PC-9 (cell line): ENCODE measurements around the gene CDADC1. TPM values are rescaled to one million over a fixed set of nuclear protein-coding genes. Genes with fewer than 3 reads are reported as not detected.

Source experiments
- BruUV-seq: library from RNA; stranded (reverse); fragments of 400-500 nt; replicated peaks from 2 replicates; lab custom pipeline; 2021; lab: Mats Ljungman, UMichigan
- CTCF ChIA-PET: fragments of 300-600 bp; sonication (Branson Sonifier 250); formaldehyde crosslinking; loops from one replicate; lab custom pipeline; 2022; ENCODE audit warnings: antibody characterized with exemption; lab: Charles Lee
- POLR2A ChIA-PET: fragments of 300-600 bp; sonication (Branson Sonifier 250); formaldehyde crosslinking; loops from one replicate; lab custom pipeline; 2022; ENCODE audit warnings: antibody characterized with exemption; ENCODE audit not compliant: unreplicated experiment; lab: Charles Lee
- DNase-seq, 2 experiments: peaks; one replicate each; pipeline versions ENCODE4 v3.0.0 to v3.0.0-alpha.2; 2015 to 2022; ENCODE audit warnings: mixed read lengths in 1 of 2
- H2AFZ ChIP-seq: fragments of 200-600 bp; sonication (generic); 2 replicates; pipeline ENCODE4 v1.8.1; 2017; ENCODE audit warnings: antibody characterized with exemption
- H3F3A ChIP-seq: fragments of 200-600 bp; sonication (generic); 2 replicates; pipeline ENCODE4 v1.8.1; 2017; ENCODE audit warnings: antibody characterized with exemption, mild to moderate bottlenecking, low read depth; ENCODE audit not compliant: insufficient read depth
- H3K27ac ChIP-seq: fragments of 200-600 bp; sonication (generic); 2 replicates; pipeline ENCODE4 v1.6.1; 2016; ENCODE audit warnings: mixed run types
- H3K27me3 ChIP-seq: fragments of 200-600 bp; sonication (generic); 2 replicates; pipeline ENCODE4 v1.6.1; 2016; ENCODE audit warnings: low read depth, mixed run types; ENCODE audit not compliant: insufficient read depth
- H3K36me3 ChIP-seq: fragments of 200-600 bp; sonication (generic); 2 replicates; pipeline ENCODE4 v1.6.1; 2016; ENCODE audit warnings: low read depth, mixed run types
- H3K4me1 ChIP-seq: fragments of 200-600 bp; sonication (generic); replicated peaks from 2 replicates; pipeline ENCODE4 v1.6.1; 2016; ENCODE audit warnings: mixed run types; ENCODE audit not compliant: insufficient read depth
- H3K4me2 ChIP-seq: fragments of 200-600 bp; sonication (generic); 2 replicates; pipeline ENCODE4 v1.6.1; 2017; ENCODE audit warnings: mixed run types
- H3K4me3 ChIP-seq: fragments of 200-600 bp; sonication (generic); 2 replicates; pipeline ENCODE4 v1.6.1; 2016; ENCODE audit warnings: mixed run types
- H3K79me2 ChIP-seq: fragments of 200-600 bp; sonication (generic); 2 replicates; pipeline ENCODE4 v1.6.1; 2017; ENCODE audit warnings: low read depth, mixed run types
- H3K9me2 ChIP-seq: fragments of 200-600 bp; sonication (generic); 2 replicates; pipeline ENCODE4 v1.8.1; 2017; ENCODE audit warnings: mild to moderate bottlenecking; ENCODE audit not compliant: insufficient read depth
- H3K9me3 ChIP-seq: fragments of 200-600 bp; sonication (generic); 2 replicates; pipeline ENCODE4 v1.8.1; 2016; ENCODE audit warnings: low read depth; ENCODE audit not compliant: insufficient read depth
- H4K20me1 ChIP-seq: fragments of 200-600 bp; sonication (generic); 2 replicates; pipeline ENCODE4 v1.8.1; 2017; ENCODE audit not compliant: insufficient read depth
- CTCF ChIP-seq: fragments of 200-600 bp; sonication (generic); conservative IDR thresholded peaks from 2 replicates; pipeline ENCODE4 v1.6.1; 2017; ENCODE audit warnings: mixed run types, antibody characterized with exemption, mild to moderate bottlenecking, moderate library complexity
- EZH2 ChIP-seq: fragments of 200-600 bp; sonication (generic); IDR thresholded peaks from 2 replicates; pipeline ENCODE4 v1.8.0; 2017; ENCODE audit warnings: antibody characterized with exemption, low read depth
- intact Hi-C: fragments of 100-400 bp; cut with micrococcal nuclease; formaldehyde crosslinking; loops from one replicate; pipeline ENCODE4 v1.10.0; 2022; ENCODE audit not compliant: unreplicated experiment
- total RNA-seq: library from RNA; stranded (reverse); gene quantifications from 2 replicates; pipeline ENCODE4 v1.2.3, GENCODE V29; 2021

Gene CDADC1
- total RNA-seq, 1 experiment from 2014 or later: 12.4 TPM

GRCh38 chr13:49303533-49304252 lies 56.0 kb downstream of the CDADC1 start:
- TF ChIP-seq CTCF (no peak), EZH2 (no peak)
- no peak overlapping the region for H3K4me2 ChIP-seq
- H3K27me3 ChIP-seq: no peaks in the 10 kb centered on the region
- H4K20me1 ChIP-seq: no peaks in the 10 kb centered on the region
- no peaks in the 10 kb centered on the region for H3K79me2 ChIP-seq
- no peaks in the 10 kb centered on the region; the same call in 1 of the 2 replicates for H3K4me1 ChIP-seq
- no peaks in the 10 kb centered on the region for H3K9me2 ChIP-seq
- peak in 1 of 2 experiments; percentile 15 for DNase-seq
- H3K27ac ChIP-seq: no peak overlapping the region
- intact Hi-C loops: loop anchor here (10.0 kb wide), 2 partner anchors 191 to 551 kb away; partner anchors contain the start of gene PHF11
- ChIA-PET POLR2A (no interaction called here), CTCF (no interaction called here)
- H3F3A ChIP-seq: no peaks in the 10 kb centered on the region; the same call in 1 of the 2 replicates
- BruUV-seq: no TSS peak
- H3K4me3 ChIP-seq: no peak overlapping the region
- no peak overlapping the region for H2AFZ ChIP-seq
- H3K9me3 ChIP-seq: no peaks in the 10 kb centered on the region
- no peaks in the 10 kb centered on the region for H3K36me3 ChIP-seq

GRCh38 chr13:49304356-49304755 lies 56.6 kb downstream of the CDADC1 start:
- ChIA-PET POLR2A (no interaction called here), CTCF (no interaction called here)
- Histone ChIP-seq H3K27ac (no peak overlapping the region), H2AFZ (no peak overlapping the region), H4K20me1 (no peaks in the 10 kb centered on the region), H3K79me2 (no peaks in the 10 kb centered on the region), H3K4me3 (no peak overlapping the region), H3K36me3 (no peaks in the 10 kb centered on the region), H3K27me3 (no peaks in the 10 kb centered on the region), H3K9me2 (no peaks in the 10 kb centered on the region), H3K4me2 (no peak overlapping the region), H3K9me3 (no peaks in the 10 kb centered on the region), H3F3A (no peaks in the 10 kb centered on the region; the same call in 1 of the 2 replicates), H3K4me1 (no peaks in the 10 kb centered on the region; the same call in 1 of the 2 replicates)
- no peak for DNase-seq
- intact Hi-C loops: loop anchor here (10.0 kb wide), 2 partner anchors 190 to 550 kb away; partner anchors contain the start of gene PHF11
- no peak for TF ChIP-seq CTCF
- TF ChIP-seq EZH2: no peak
- BruUV-seq: no TSS peak

- no peak for DNase-seq
- Histone ChIP-seq H3K27ac (no peak overlapping the region), H3K4me2 (no peak overlapping the region), H4K20me1 (no peaks in the 10 kb centered on the region), H3K9me2 (no peaks in the 10 kb centered on the region), H3K36me3 (no peaks in the 10 kb centered on the region), H3K79me2 (no peaks in the 10 kb centered on the region), H3K27me3 (no peaks in the 10 kb centered on the region), H3F3A (no peaks in the 10 kb centered on the region; the same call in 1 of the 2 replicates), H3K4me3 (no peak overlapping the region), H2AFZ (no peak overlapping the region), H3K9me3 (no peaks in the 10 kb centered on the region), H3K4me1 (no peaks in the 10 kb centered on the region; the same call in 1 of the 2 replicates)
- ChIA-PET POLR2A (no interaction called here), CTCF (no interaction called here)
- intact Hi-C loops: loop anchor here (10.0 kb wide), 2 partner anchors 190 to 550 kb away; partner anchors contain the start of gene PHF11
- BruUV-seq: no TSS peak
- TF ChIP-seq CTCF (no peak), EZH2 (no peak)
Observed at GRCh38 chr13:49304763-49305700, 57.3 kb downstream of the CDADC1 start.
